ENCODE measurements around the gene NUB1.

DNA sequence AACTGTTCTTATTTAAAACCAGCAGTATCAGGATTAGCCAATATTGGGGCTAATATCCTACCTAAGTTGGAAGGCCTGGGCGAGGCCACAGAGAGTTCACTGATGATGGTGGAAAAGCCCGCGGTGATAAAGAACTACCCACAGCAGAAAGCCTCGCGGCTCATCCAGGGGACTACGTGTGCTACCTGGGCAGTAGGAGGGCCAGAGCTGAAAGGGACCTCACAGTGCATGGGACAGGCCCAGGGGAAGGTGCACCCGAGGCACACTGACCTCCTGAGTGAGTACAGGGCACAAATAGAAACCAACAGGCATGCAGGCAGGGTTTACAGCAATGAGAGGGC, 66.9 kb downstream of the NUB1 start:
- TF ChIP-seq, protein P1, sequence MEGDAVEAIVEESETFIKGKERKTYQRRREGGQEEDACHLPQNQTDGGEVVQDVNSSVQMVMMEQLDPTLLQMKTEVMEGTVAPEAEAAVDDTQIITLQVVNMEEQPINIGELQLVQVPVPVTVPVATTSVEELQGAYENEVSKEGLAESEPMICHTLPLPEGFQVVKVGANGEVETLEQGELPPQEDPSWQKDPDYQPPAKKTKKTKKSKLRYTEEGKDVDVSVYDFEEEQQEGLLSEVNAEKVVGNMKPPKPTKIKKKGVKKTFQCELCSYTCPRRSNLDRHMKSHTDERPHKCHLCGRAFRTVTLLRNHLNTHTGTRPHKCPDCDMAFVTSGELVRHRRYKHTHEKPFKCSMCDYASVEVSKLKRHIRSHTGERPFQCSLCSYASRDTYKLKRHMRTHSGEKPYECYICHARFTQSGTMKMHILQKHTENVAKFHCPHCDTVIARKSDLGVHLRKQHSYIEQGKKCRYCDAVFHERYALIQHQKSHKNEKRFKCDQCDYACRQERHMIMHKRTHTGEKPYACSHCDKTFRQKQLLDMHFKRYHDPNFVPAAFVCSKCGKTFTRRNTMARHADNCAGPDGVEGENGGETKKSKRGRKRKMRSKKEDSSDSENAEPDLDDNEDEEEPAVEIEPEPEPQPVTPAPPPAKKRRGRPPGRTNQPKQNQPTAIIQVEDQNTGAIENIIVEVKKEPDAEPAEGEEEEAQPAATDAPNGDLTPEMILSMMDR (IDR thresholded peaks at IDR 0.05; ENCODE audit: insufficient read depth, low read depth, low read length): no peak
- no peak for TF ChIP-seq EZH2 (IDR thresholded peaks at IDR 0.05; ENCODE audit: insufficient read depth, low read length)

All from astrocyte (in vitro differentiated cells and primary cell).